PC-9 (cell line): ENCODE data around the gene DIAPH3. TPM values are rescaled to one million over a fixed set of nuclear protein-coding genes. Genes with fewer than 3 reads are reported as not detected.

Source experiments
- BruUV-seq: library from RNA; stranded (reverse); fragments of 400-500 nt; replicated peaks from 2 replicates; lab custom pipeline; 2021; lab: Mats Ljungman, UMichigan
- CTCF ChIA-PET: fragments of 300-600 bp; sonication (Branson Sonifier 250); formaldehyde crosslinking; loops from one replicate; lab custom pipeline; 2022; ENCODE audit warnings: antibody characterized with exemption; lab: Charles Lee
- POLR2A ChIA-PET: fragments of 300-600 bp; sonication (Branson Sonifier 250); formaldehyde crosslinking; loops from one replicate; lab custom pipeline; 2022; ENCODE audit warnings: antibody characterized with exemption; ENCODE audit not compliant: unreplicated experiment; lab: Charles Lee
- DNase-seq, 2 experiments: peaks; one replicate each; pipeline versions ENCODE4 v3.0.0 to v3.0.0-alpha.2; 2015 to 2022; ENCODE audit warnings: mixed read lengths in 1 of 2
- H2AFZ ChIP-seq: fragments of 200-600 bp; sonication (generic); 2 replicates; pipeline ENCODE4 v1.8.1; 2017; ENCODE audit warnings: antibody characterized with exemption
- H3F3A ChIP-seq: fragments of 200-600 bp; sonication (generic); 2 replicates; pipeline ENCODE4 v1.8.1; 2017; ENCODE audit warnings: antibody characterized with exemption, mild to moderate bottlenecking, low read depth; ENCODE audit not compliant: insufficient read depth
- H3K27ac ChIP-seq: fragments of 200-600 bp; sonication (generic); 2 replicates; pipeline ENCODE4 v1.6.1; 2016; ENCODE audit warnings: mixed run types
- H3K27me3 ChIP-seq: fragments of 200-600 bp; sonication (generic); 2 replicates; pipeline ENCODE4 v1.6.1; 2016; ENCODE audit warnings: low read depth, mixed run types; ENCODE audit not compliant: insufficient read depth
- H3K36me3 ChIP-seq: fragments of 200-600 bp; sonication (generic); 2 replicates; pipeline ENCODE4 v1.6.1; 2016; ENCODE audit warnings: low read depth, mixed run types
- H3K4me1 ChIP-seq: fragments of 200-600 bp; sonication (generic); replicated peaks from 2 replicates; pipeline ENCODE4 v1.6.1; 2016; ENCODE audit warnings: mixed run types; ENCODE audit not compliant: insufficient read depth
- H3K4me2 ChIP-seq: fragments of 200-600 bp; sonication (generic); 2 replicates; pipeline ENCODE4 v1.6.1; 2017; ENCODE audit warnings: mixed run types
- H3K4me3 ChIP-seq: fragments of 200-600 bp; sonication (generic); 2 replicates; pipeline ENCODE4 v1.6.1; 2016; ENCODE audit warnings: mixed run types
- H3K79me2 ChIP-seq: fragments of 200-600 bp; sonication (generic); 2 replicates; pipeline ENCODE4 v1.6.1; 2017; ENCODE audit warnings: low read depth, mixed run types
- H3K9me2 ChIP-seq: fragments of 200-600 bp; sonication (generic); 2 replicates; pipeline ENCODE4 v1.8.1; 2017; ENCODE audit warnings: mild to moderate bottlenecking; ENCODE audit not compliant: insufficient read depth
- H3K9me3 ChIP-seq: fragments of 200-600 bp; sonication (generic); 2 replicates; pipeline ENCODE4 v1.8.1; 2016; ENCODE audit warnings: low read depth; ENCODE audit not compliant: insufficient read depth
- H4K20me1 ChIP-seq: fragments of 200-600 bp; sonication (generic); 2 replicates; pipeline ENCODE4 v1.8.1; 2017; ENCODE audit not compliant: insufficient read depth
- CTCF ChIP-seq: fragments of 200-600 bp; sonication (generic); conservative IDR thresholded peaks from 2 replicates; pipeline ENCODE4 v1.6.1; 2017; ENCODE audit warnings: mixed run types, antibody characterized with exemption, mild to moderate bottlenecking, moderate library complexity
- EZH2 ChIP-seq: fragments of 200-600 bp; sonication (generic); IDR thresholded peaks from 2 replicates; pipeline ENCODE4 v1.8.0; 2017; ENCODE audit warnings: antibody characterized with exemption, low read depth
- intact Hi-C: fragments of 100-400 bp; cut with micrococcal nuclease; formaldehyde crosslinking; loops from one replicate; pipeline ENCODE4 v1.10.0; 2022; ENCODE audit not compliant: unreplicated experiment
- total RNA-seq: library from RNA; stranded (reverse); gene quantifications from 2 replicates; pipeline ENCODE4 v1.2.3, GENCODE V29; 2021

DIAPH3 gene
- total RNA-seq, 1 experiment from 2014 or later = 39.3 TPM

DNA sequence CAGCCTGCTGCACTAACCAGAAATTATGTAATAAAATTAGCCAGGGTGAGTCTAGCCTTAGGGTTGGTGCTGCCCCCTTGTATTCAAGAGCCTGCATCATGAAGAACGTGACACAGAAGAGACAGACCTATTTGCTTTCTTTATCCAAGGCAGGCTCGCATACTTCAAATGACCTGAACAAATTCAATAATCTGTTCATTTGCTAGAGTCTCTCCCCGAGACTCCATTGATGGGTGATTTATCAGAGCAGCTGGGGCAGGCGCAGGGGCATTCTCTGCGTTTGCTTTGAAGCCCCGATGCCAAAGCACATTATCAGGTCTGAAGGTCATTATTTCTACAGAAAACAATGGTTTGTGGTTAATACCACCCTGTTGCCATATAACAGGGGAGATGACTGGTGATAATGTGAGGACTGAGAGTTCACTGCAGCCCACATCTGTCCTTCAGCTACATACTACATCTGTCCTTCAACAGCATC is 520.3 kb downstream of the DIAPH3 start:
- intact Hi-C loops = no loop called here
- CTCF ChIA-PET = no interaction called here
- DNase-seq = no peak

GRCh38 chr13:59641817-59642216 is 521.9 kb downstream of the DIAPH3 start:
- H3K36me3 ChIP-seq = no peaks in the 10 kb centered on the region
- BruUV-seq = no TSS peak
- H3K4me2 ChIP-seq = no peak overlapping the region
- no peak overlapping the region for H3K27ac ChIP-seq
- no peaks in the 10 kb centered on the region for H4K20me1 ChIP-seq
- 0 out of 2 replicates have a peak, but pooled peaks cover 8% of the 10 kb centered on the region for H3K27me3 ChIP-seq
- no peaks in the 10 kb centered on the region; the same call in 1 of the 2 replicates for H3K9me2 ChIP-seq
- no peak overlapping the region for H3K4me3 ChIP-seq
- no peak overlapping the region for H2AFZ ChIP-seq
- TF ChIP-seq CTCF (no peak), EZH2 (no peak)
- DNase-seq = no peak
- no peaks in the 10 kb centered on the region for H3K4me1 ChIP-seq
- intact Hi-C loops = no loop called here
- ChIA-PET POLR2A (no interaction called here), CTCF (no interaction called here)
- no peaks in the 10 kb centered on the region for H3K9me3 ChIP-seq
- H3K79me2 ChIP-seq = no peaks in the 10 kb centered on the region
- no peaks in the 10 kb centered on the region for H3F3A ChIP-seq

More for the DNA sequence above, 520.3 kb downstream of the DIAPH3 start:
- no peak overlapping the region for H3K4me3 ChIP-seq
- H3K9me2 ChIP-seq = no peaks in the 10 kb centered on the region; the same call in 1 of the 2 replicates
- 0 out of 2 replicates have a peak, but pooled peaks cover 2% of the 10 kb centered on the region for H3K27me3 ChIP-seq
- no peak overlapping the region for H3K27ac ChIP-seq
- H3K4me2 ChIP-seq = no peak overlapping the region
- BruUV-seq = no TSS peak
- H2AFZ ChIP-seq = no peak overlapping the region
- H3K9me3 ChIP-seq = no peaks in the 10 kb centered on the region
- no peaks in the 10 kb centered on the region for H3F3A ChIP-seq
- POLR2A ChIA-PET = no interaction called here
- TF ChIP-seq CTCF = no peak
- H3K79me2 ChIP-seq = no peaks in the 10 kb centered on the region
- no peaks in the 10 kb centered on the region for H4K20me1 ChIP-seq
- no peaks in the 10 kb centered on the region for H3K4me1 ChIP-seq
- H3K36me3 ChIP-seq = no peaks in the 10 kb centered on the region

- H4K20me1 ChIP-seq = no peaks in the 10 kb centered on the region
- DNase-seq = no peak
- POLR2A ChIA-PET = no interaction called here
- H3F3A ChIP-seq = no peaks in the 10 kb centered on the region
- H3K4me3 ChIP-seq = no peak overlapping the region
- H3K4me1 ChIP-seq = no peaks in the 10 kb centered on the region
- H3K9me3 ChIP-seq = no peaks in the 10 kb centered on the region
- no TSS peak for BruUV-seq
- no peak overlapping the region for H3K4me2 ChIP-seq
- no peak overlapping the region for H2AFZ ChIP-seq
- no peaks in the 10 kb centered on the region for H3K36me3 ChIP-seq
- CTCF ChIA-PET = no interaction called here
- TF ChIP-seq CTCF (no peak), EZH2 (no peak)
- intact Hi-C loops = no loop called here
- 0 out of 2 replicates have a peak, but pooled peaks cover 8% of the 10 kb centered on the region for H3K27me3 ChIP-seq
- H3K79me2 ChIP-seq = no peaks in the 10 kb centered on the region
- H3K9me2 ChIP-seq = no peaks in the 10 kb centered on the region; the same call in 1 of the 2 replicates
- H3K27ac ChIP-seq = no peak overlapping the region
Measured at GRCh38 chr13:59641261-59641660, 522.5 kb downstream of the DIAPH3 start.
